Panc1 (cell line): ENCODE data around the gene EMC8. TPM values are rescaled to one million over a fixed set of nuclear protein-coding genes. Genes with fewer than 3 reads are reported as not detected.
A peak's percentile ranks its signal among the peaks of the same experiment; 100 is the strongest.

Experiments
- ATAC-seq: fragments of 200-7000 bp; cut with Tn5 transposase; 2 replicates; pipeline ENCODE4 v1.9.1; 2020; ENCODE audit warnings: mild to moderate bottlenecking, moderate library complexity
- BruUV-seq: library from RNA; stranded (reverse); fragments of 400-500 nt; replicated peaks from 2 replicates; lab custom pipeline; 2021; lab: Mats Ljungman, UMichigan
- CTCF ChIA-PET: fragments of 300-600 bp; sonication (Branson Sonifier 250); formaldehyde crosslinking; loops from one replicate; lab custom pipeline; 2022; ENCODE audit warnings: antibody characterized with exemption; lab: Charles Lee
- POLR2A ChIA-PET: fragments of 300-600 bp; sonication (Branson Sonifier 250); formaldehyde crosslinking; loops from one replicate; lab custom pipeline; 2022; ENCODE audit warnings: antibody characterized with exemption; lab: Charles Lee
- DNase-seq: peaks from one replicate; pipeline ENCODE4 v3.0.0-alpha.2; 2010; ENCODE audit warnings: low read depth, low spot score
- H3K27ac ChIP-seq: 2 replicates; pipeline ENCODE4 v1.5.1; 2011; ENCODE audit warnings: mild to moderate bottlenecking, low read length, inconsistent platforms
- H3K27me3 ChIP-seq: fragments of 200-500 bp; sonication (Bioruptor generic); 2 replicates; pipeline ENCODE4 v1.6.0; 2014; ENCODE audit warnings: low read length, inconsistent platforms; ENCODE audit not compliant: control insufficient read depth, insufficient read depth
- H3K36me3 ChIP-seq: fragments of 200-500 bp; sonication (Bioruptor generic); 2 replicates; pipeline ENCODE4 v1.5.1; 2014; ENCODE audit warnings: inconsistent platforms, mild to moderate bottlenecking, low read length, moderate library complexity; ENCODE audit not compliant: control insufficient read depth, insufficient read depth
- H3K4me1 ChIP-seq: 2 replicates; pipeline ENCODE4 v1.5.1; 2011; ENCODE audit warnings: inconsistent platforms, mild to moderate bottlenecking, low read length, moderate library complexity; ENCODE audit not compliant: control insufficient read depth, insufficient read depth
- H3K4me3 ChIP-seq, 2 experiments: 2 replicates each; pipeline ENCODE4 v1.5.1; 2011 to 2012; ENCODE audit warnings: low read depth in 2 of 2, low read length in 2 of 2, mild to moderate bottlenecking in 2 of 2, inconsistent platforms in 1 of 2, moderate library complexity in 1 of 2
- H3K9me3 ChIP-seq: fragments of 200-500 bp; sonication (Bioruptor generic); 2 replicates; pipeline ENCODE4 v1.5.1; 2014; ENCODE audit warnings: low read depth, mild to moderate bottlenecking, inconsistent platforms, low read length, moderate library complexity; ENCODE audit not compliant: control insufficient read depth, insufficient read depth
- CTCF ChIP-seq: fragments of 450-650 bp; IDR thresholded peaks from 2 replicates; pipeline ENCODE4 v1.5.1; 2017; ENCODE audit warnings: mild to moderate bottlenecking
- POLR2AphosphoS5 ChIP-seq: IDR thresholded peaks from 2 replicates; pipeline ENCODE4 v1.6.1; 2012; ENCODE audit warnings: mild to moderate bottlenecking, low read depth, low read length, moderate library complexity
- SIN3A ChIP-seq: IDR thresholded peaks from 2 replicates; pipeline ENCODE4 v1.6.1; 2012; ENCODE audit warnings: low read depth, mild to moderate bottlenecking, low read length, moderate library complexity, borderline replicate concordance; ENCODE audit not compliant: insufficient read depth
- TCF7L2 ChIP-seq: IDR thresholded peaks from 2 replicates; pipeline ENCODE4 v1.6.1; 2011; ENCODE audit warnings: mild to moderate bottlenecking, low read depth, low read length, inconsistent platforms
- in situ Hi-C: cut with HindIII; loops from 2 replicates; pipeline ENCODE4 v1.10.0; 2016; ENCODE audit warnings: low sequenced_read_pairs, low pct_unique_long_range_greater_than_20kb
- intact Hi-C: fragments of 100-400 bp; cut with micrococcal nuclease; formaldehyde crosslinking; loops from one replicate; pipeline ENCODE4 v1.10.0; 2022; ENCODE audit not compliant: unreplicated experiment
- total RNA-seq: library from RNA; stranded (reverse); gene quantifications from one replicate; pipeline ENCODE4 v1.2.1, GENCODE V29; 2021; ENCODE audit not compliant: unreplicated experiment
- TF ChIP-seq, protein P1 (sequence below), 2 experiments: IDR thresholded peaks; 2 replicates each; pipeline ENCODE4 v1.6.1; 2011 to 2012; ENCODE audit warnings: low read depth in 2 of 2, control low read depth in 1 of 2, low read length in 1 of 2, mild to moderate bottlenecking in 1 of 2, moderate library complexity in 1 of 2; ENCODE audit not compliant: insufficient read depth in 1 of 2

EMC8 gene
- total RNA-seq, 1 experiment from 2014 or later, result 39.1 TPM

GRCh38 chr16:85751698-85752501 lies 47.4 kb downstream of the EMC8 start:
- ATAC-seq, result no peak
- in situ Hi-C loops, result no loop called here
- H3K4me1 ChIP-seq, result peaks cover 3% of the 10 kb centered on the region; the same call in 1 of the 2 replicates
- POLR2A ChIA-PET, result no interaction called here
- BruUV-seq, result no TSS peak
- H3K27ac ChIP-seq, result no peak overlapping the region
- no peak overlapping the region; a peak in 1 of 4 replicates for H3K4me3 ChIP-seq
- H3K9me3 ChIP-seq, result no peaks in the 10 kb centered on the region
- TF ChIP-seq POLR2AphosphoS5 (no peak), CTCF (no peak), TCF7L2 (no peak), SIN3A (no peak)
- TF ChIP-seq, protein P1, sequence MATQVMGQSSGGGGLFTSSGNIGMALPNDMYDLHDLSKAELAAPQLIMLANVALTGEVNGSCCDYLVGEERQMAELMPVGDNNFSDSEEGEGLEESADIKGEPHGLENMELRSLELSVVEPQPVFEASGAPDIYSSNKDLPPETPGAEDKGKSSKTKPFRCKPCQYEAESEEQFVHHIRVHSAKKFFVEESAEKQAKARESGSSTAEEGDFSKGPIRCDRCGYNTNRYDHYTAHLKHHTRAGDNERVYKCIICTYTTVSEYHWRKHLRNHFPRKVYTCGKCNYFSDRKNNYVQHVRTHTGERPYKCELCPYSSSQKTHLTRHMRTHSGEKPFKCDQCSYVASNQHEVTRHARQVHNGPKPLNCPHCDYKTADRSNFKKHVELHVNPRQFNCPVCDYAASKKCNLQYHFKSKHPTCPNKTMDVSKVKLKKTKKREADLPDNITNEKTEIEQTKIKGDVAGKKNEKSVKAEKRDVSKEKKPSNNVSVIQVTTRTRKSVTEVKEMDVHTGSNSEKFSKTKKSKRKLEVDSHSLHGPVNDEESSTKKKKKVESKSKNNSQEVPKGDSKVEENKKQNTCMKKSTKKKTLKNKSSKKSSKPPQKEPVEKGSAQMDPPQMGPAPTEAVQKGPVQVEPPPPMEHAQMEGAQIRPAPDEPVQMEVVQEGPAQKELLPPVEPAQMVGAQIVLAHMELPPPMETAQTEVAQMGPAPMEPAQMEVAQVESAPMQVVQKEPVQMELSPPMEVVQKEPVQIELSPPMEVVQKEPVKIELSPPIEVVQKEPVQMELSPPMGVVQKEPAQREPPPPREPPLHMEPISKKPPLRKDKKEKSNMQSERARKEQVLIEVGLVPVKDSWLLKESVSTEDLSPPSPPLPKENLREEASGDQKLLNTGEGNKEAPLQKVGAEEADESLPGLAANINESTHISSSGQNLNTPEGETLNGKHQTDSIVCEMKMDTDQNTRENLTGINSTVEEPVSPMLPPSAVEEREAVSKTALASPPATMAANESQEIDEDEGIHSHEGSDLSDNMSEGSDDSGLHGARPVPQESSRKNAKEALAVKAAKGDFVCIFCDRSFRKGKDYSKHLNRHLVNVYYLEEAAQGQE (IDR thresholded peaks at IDR 0.05; ENCODE audit: insufficient read depth in 1 of 2, low read depth in 2 of 2, low read length in 1 of 2), result no peak
- H3K36me3 ChIP-seq, result peaks cover 2% of the 10 kb centered on the region; the same call in 1 of the 2 replicates
- intact Hi-C loops, result no loop called here
- CTCF ChIA-PET, result no interaction called here
- DNase-seq, result no peak
- no peaks in the 10 kb centered on the region for H3K27me3 ChIP-seq

- H3K36me3 ChIP-seq, result peaks cover 2% of the 10 kb centered on the region; the same call in 1 of the 2 replicates
- ChIA-PET POLR2A (no interaction called here), CTCF (no interaction called here)
- no peaks in the 10 kb centered on the region for H3K9me3 ChIP-seq
- H3K4me1 ChIP-seq, result peaks cover 8% of the 10 kb centered on the region
- TF ChIP-seq CTCF (no peak), TCF7L2 (no peak), POLR2AphosphoS5 (no peak), SIN3A (no peak)
- TF ChIP-seq, protein P1 (IDR thresholded peaks at IDR 0.05; ENCODE audit: insufficient read depth in 1 of 2, low read depth in 2 of 2, low read length in 1 of 2), result no peak
- in situ Hi-C loops, result no loop called here
- BruUV-seq, result no TSS peak
- H3K27me3 ChIP-seq, result no peaks in the 10 kb centered on the region
- ATAC-seq (peak; percentile 95), DNase-seq (no peak)
- H3K27ac ChIP-seq, result no peak within 1 kb of the TSS
- intact Hi-C loops, result no loop called here
- peak within 1 kb of the TSS; percentile 41 to 51 for H3K4me3 ChIP-seq
These were observed 48.3 kb downstream of the EMC8 start, which contains the start of gene C16orf74 for GRCh38 chr16:85750827-85751697. Gene C16orf74 (minus strand): TSS chr16:85751096. CDS start chr16:85735217, 15,879 bp downstream.
